ENCODE measurements around the gene VSNL1.

Gene VSNL1

DNA sequence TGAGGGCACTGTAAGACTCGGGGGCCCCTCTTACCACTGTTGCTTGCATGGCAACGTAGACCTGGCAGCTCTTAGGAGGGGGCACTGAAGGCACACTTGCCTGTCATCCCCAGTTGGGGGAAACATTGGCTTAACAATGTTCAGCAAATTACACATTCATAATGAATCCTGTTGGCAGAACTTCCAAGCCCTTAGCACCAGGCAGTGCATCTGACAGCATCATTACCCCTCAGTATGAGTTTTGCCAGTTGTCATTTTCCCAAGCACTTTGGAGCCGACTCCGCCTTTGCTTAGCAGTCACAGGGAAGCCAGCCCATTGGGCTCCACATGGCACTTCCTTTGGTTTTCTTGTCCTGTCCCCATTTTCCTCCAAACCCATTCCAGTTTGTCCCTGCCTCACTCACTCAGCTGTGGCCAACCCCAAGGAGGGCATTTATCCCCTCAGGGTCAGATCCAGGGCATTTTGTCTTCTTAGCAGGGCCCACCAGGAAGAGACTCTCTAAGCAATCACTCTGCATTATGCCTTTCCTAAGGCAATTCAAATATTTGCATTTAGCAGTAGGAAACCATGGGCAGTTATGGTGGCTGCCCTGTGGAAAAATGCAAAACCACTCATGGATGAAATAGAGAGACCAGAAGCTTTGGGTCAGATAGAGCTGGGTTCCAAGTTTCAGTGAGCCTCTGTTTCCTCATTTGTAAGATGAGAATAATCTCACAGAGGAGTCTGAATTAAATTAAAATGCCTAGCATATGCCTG, 73.9 kb downstream of the VSNL1 start:
- DNase-seq (ENCODE audit: low read depth in 2 of 2): no peak

DNA sequence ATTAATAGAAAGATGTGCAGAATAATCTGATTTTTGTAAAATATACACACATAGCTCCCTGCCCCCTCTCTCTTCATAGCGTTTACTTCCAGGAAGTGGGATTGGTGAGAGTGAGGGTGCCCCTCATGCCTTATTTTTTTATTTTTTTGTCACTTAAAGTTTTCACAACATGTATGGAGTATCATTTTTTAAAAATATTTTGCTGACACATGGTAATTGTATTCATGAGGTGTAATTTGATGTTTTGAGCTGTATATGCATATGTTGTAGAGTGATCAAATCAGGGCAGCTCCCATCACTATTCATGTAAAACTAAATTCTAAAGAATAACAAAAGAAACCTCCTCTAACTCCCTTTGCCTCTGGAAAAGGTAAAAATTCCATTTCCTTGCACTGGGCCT, 74.7 kb downstream of the VSNL1 start:
- DNase-seq (ENCODE audit: low read depth in 2 of 2): no peak

- DNase-seq (ENCODE audit: low read depth in 2 of 2): no peak
Observed at GRCh38 chr2:17615728-17616351, 75.3 kb downstream of the VSNL1 start.

DNA sequence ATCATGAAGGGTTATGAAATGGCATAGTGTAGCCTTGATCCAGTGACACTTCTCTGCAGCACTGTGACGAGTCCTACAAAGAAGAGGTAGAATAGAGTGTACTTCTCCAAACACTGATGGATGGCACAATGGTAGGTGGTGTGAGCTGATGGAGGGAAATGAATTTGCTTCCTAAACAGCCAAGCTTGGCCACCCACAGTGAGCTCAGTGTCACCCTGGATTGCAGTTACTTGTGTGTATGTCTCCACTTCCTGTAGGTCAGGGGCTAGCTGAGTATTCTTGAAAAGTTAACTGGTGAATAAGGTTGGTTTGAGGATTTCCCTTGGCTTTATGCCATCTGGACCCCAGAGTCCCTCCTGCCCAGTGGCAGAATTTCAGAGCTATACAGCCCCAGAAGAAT, 75.9 kb downstream of the VSNL1 start:
- DNase-seq (ENCODE audit: low read depth in 2 of 2): no peak

- no peak for DNase-seq (ENCODE audit: low read depth in 2 of 2)
Observed at GRCh38 chr2:17617516-17617915, 77.0 kb downstream of the VSNL1 start.

DNA sequence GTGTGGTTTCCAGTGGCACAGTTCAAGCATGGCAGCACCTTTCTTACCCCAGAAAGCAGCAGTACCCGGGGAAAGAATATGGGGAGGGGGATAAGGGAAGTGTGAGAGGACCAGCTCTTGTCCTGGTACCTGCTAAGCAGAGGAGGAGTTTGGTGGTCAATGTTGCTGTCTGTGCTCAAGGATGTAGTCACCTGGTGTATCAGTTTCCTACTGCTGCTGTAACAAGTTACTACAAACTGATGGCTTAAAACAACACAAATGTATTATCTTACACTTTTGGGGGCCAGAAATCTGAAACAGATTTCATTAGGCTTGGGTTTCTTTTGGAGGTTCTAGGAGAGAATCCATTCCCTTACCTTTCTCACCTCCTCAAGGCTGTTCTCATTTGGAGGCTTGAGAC, 77.5 kb downstream of the VSNL1 start:
- DNase-seq (ENCODE audit: low read depth in 2 of 2): no peak

DNA sequence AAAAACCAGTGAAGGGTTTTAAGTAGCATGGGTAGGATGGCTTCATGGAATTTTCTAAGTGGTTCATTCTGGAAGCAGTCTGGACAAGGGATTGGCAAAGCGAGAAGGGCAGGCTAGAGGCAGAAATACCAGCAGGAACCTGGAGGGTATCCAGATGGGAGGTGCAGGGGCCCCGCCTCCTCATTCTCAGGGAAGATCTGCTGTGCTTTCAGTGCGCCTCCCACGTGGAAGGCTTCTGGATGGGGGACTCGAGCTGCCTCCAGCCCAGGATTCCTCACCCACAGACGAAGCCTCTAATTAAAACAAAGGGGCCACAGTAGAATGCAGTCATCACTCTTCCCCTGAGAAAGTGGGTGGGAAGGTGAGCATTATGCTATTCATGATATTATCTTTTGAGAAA, 79.8 kb downstream of the VSNL1 start:
- no peak for DNase-seq (ENCODE audit: low read depth in 2 of 2)

DNA sequence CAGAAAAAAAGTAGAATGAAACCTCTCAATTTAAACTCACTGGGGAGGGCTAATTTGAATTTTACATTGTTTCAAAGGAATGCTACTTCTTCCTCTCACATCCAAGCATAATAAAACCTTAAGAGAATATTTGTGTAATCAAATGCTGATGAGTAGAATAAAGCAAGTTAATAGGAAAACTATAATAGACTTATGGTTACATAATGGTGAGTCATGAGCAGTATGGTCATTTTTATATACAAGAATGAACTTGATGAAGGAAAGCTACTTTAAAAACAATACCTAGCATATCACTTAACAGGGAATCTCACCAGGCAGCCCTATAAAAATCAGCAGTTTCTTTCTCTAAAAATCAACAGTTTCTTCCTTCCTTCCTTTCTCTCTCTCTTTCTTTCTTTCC, 80.3 kb downstream of the VSNL1 start:
- DNase-seq (ENCODE audit: low read depth in 2 of 2): no peak

- DNase-seq (ENCODE audit: low read depth in 2 of 2): no peak
Observed at GRCh38 chr2:17621781-17622180, 81.3 kb downstream of the VSNL1 start.

DNA sequence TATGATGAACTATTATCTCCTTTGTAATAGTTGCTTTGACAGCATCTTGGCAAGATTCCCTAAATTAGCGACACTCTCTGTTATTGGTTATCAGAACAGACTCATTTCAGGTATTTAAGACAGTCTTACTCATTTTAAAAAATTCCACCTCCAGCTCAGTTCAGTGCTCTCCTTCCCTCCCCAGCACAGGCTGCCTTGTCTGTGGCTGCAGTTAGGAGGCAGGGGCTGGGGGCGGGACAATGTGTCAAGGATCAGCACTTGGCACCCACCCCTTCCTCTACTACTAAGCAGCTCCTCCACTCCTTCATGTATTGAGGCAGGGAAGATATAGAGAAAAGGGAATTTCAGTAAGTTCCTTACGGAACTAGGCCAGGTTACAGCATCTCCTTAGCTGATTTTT, 85.0 kb downstream of the VSNL1 start:
- no peak for DNase-seq (ENCODE audit: low read depth in 2 of 2)

DNA sequence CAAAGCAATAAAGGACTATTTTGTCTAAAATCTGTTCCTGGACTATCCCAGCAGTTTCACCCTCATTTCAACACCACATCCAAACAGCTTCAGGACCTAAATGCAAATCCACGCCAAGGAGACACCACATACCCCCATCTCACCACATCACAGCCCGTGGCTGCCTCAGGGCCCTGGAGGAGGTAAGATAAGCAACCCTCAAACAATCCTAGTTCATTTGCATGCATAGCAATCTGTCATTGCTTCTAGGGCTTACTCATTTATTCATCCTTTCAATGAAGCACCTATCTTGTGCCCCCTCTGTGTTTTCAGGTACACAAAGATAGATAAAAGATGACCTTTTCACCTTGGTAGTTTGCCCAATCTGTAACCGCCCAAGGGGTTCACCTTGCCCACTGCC, 86.5 kb downstream of the VSNL1 start:
- DNase-seq (ENCODE audit: low read depth in 2 of 2): no peak

DNA sequence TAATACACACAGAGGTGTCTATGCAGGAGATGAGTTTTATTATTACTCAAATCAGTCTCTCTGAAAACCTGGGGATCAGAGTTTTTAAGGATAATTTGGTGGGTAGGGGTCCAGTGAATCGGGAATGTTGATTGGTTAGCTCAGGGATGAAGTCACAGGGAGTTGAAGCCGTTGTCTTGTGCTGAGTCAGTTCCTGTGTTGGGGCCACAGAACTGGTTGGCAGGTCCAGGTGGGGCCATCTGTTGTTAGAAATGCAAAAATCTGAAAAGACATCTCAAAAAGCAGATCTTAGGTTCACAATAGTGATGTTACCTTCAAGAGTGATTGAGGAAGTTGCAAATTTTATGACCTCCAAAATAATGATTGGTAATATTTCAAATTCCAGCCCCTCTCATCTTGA, 86.9 kb downstream of the VSNL1 start:
- no peak for DNase-seq (ENCODE audit: low read depth in 2 of 2)

- DNase-seq (ENCODE audit: low read depth in 2 of 2): no peak
Observed at GRCh38 chr2:17628349-17629261, 88.1 kb downstream of the VSNL1 start.

GRCh38 chr2:17630089-17630488, 89.6 kb downstream of the VSNL1 start:
- DNase-seq (ENCODE audit: low read depth in 2 of 2): no peak

DNA sequence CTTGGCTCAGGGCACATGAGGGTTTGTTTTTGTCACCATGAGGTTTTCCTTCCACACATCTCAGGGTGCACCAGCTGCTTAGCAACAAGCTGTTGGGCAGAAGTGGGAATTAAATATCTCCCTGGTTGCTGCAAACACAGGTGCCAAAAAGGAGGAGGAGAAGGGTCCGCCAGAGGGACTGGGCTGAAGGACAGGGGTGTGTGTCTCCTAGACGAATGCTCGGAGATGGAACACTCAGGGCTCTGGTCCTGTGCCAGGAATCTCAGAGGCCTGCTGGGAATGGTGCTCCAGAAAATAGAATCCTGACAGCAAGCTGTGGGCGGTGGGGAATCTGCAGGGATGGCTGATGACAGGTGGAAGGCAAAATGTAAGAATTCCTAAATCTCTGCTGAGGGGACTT, 94.5 kb downstream of the VSNL1 start:
- DNase-seq (ENCODE audit: low read depth in 2 of 2): no peak

GRCh38 chr2:17636257-17636656, 95.8 kb downstream of the VSNL1 start:
- DNase-seq (ENCODE audit: low read depth in 2 of 2): no peak

GRCh38 chr2:17637131-17637906, 96.8 kb downstream of the VSNL1 start:
- no peak for DNase-seq (ENCODE audit: low read depth in 2 of 2)

DNA sequence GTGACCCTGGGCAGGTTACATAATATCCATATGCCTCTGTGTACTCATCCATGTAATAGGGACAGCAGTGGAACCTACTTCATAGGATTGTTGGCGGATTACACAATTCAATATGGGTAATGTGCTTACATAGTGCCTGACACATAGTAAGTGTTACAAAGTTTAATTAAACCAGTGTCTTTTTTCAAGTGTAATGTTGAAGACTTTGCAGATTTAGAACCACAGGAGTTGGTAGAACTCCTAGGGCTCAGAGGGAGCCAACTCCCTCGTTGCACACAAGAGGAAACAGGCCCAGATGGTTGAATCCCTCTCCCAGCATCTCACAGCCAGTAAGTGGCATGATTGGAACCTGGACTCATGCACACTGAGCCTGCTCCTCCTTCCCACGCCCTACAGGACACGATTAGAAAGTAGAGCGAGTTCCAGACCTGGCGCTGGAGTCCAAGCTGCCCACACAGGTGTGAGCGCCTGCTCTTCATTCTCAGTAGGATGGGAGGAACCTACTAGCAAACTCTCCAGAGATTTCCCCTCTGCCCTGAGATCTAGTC, 97.8 kb downstream of the VSNL1 start:
- DNase-seq (ENCODE audit: low read depth in 2 of 2): no peak

DNA sequence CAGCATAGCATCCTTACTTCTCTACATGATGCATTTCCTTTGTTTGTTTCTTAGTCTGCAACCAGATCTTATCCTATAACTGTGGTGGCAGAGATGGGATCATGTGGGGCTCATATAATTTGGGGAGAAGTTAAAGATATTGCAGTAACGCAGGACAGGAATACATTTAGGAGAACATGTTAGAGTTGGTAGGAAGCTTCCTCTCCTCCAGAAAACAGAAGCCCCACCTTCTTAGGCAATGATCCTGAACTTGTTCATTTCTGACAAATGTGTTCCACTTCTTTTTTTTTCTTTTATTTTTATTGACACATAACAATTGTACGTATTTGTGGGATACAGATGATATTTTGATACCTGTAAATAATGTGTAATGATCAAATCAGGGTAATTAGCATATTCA, 99.9 kb downstream of the VSNL1 start:
- no peak for DNase-seq (ENCODE audit: low read depth in 2 of 2)

GRCh38 chr2:17643031-17643615, 102.6 kb downstream of the VSNL1 start:
- no peak for DNase-seq (ENCODE audit: low read depth in 2 of 2)
